GM18868 (cell line): Measurements from ENCODE around the gene MSL1.

Experiments
- ATAC-seq: cut with Tn5 transposase; IDR thresholded peaks from one replicate; pipeline ENCODE4 v1.9.1; 2021; ENCODE audit warnings: mild to moderate bottlenecking, moderate library complexity; ENCODE audit not compliant: unreplicated experiment

MSL1 gene

GRCh38 chr17:40173778-40174135 is 52.0 kb downstream of the MSL1 start:
- no peak for ATAC-seq

- ATAC-seq, result no peak
Observed at GRCh38 chr17:40174514-40174913, 52.7 kb downstream of the MSL1 start.

GRCh38 chr17:40175928-40176753 is 54.4 kb downstream of the MSL1 start:
- ATAC-seq, result no peak

DNA sequence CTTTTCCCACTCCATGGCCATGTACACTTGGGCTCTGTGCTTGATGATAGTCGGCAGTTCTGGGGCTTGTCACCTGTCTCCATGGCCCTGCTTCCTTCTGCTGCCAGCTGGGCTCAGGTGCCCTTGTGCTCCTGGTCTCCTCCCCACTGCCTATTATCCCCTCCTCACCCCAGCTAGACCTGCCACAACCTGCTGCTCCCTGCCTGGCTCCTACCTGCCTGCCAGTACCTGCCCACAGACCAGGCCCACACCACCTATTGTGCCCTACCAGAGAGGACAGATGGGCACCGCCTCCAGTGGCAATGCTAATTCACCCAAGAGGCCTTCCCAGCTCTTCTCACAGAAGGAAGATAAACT is 55.0 kb downstream of the MSL1 start:
- no peak for ATAC-seq

- peak; percentile 51 for ATAC-seq
Observed at GRCh38 chr17:40177275-40177874, 55.6 kb downstream of the MSL1 start, which contains the start of gene RAPGEFL1. RAPGEFL1 (plus strand) TSS chr17:40177470; CDS start chr17:40177862, 392 bp downstream.

DNA sequence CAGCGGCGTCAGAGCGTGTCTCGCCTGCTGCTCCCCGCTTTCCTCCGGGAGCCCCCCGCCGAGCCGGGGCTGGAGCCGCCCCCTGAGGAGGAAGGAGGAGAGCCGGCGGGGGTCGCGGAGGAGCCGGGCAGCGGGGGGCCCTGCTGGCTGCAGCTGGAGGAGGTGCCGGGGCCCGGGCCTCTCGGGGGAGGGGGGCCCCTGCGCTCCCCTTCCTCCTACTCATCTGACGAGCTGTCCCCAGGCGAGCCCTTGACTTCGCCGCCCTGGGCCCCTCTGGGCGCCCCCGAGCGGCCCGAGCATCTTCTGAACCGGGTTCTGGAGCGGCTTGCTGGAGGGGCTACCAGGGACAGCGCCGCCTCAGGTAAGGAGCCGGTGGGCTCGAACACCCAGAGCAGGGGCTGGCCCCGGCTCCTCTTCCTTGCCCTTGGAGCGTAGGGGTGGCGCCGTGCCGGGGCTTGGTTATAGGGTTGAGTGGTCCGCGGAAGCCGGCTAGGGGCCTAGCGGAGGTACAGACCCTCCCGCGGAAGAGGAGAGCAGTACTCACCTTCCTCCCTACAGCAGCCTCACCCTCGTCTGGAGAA is 56.3 kb downstream of the MSL1 start:
- ATAC-seq, result no peak

DNA sequence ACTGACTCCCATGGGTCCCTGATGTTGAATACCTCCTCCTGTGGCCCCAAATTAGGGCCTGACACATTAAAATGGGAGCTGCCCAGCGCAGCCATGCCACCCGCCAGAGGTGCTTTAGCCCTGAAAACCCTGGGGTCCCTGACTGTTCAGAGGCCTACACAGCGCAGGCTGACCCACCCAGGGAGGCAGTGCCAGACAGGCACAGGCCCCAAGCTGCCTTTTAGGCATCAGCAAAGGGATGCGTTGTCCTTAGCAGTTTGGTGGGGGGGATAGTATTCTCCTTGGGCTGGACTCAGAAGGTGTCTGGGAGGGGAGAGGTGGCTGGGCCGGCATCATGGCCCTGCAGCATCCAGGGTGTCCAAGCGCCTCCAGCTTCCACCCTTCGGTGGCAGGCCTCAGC is 56.9 kb downstream of the MSL1 start:
- ATAC-seq, result no peak

DNA sequence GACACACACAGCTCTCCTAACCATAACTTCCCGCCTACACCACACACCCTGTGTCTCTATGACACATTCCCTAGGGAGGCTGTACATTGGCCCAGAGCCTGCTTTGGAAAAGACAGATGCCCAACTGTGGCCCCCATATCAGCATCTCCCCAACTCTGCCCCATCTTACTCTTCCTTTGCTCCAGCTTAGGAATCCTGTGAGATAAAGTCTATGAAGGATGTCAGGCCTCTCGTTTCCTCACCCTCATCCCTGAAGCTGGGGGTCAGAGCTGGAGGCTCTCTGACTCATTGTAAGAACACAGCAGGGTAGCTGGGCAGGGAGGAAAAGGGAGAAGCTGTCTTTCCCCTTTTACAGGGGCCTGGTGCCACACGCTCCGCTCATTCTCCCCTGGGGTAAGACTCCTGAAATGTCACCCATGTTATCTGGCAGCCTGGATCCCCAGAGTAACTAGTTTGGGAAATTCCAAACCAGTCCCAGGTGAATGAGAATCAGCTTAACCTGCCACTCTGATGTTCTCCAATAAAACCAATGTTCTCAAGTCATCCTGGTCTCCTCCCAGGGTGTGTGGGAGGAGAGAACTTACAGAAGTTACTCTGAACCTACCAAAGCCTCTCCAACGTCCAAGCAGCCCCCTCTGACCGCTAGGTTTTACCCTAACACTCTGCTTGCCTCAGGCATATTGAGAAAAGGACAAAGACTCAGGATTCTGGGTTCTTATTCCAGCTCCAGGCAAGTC is 58.3 kb downstream of the MSL1 start:
- ATAC-seq, result no peak

- ATAC-seq, result no peak
Observed at GRCh38 chr17:40180694-40181093, 58.9 kb downstream of the MSL1 start.

DNA sequence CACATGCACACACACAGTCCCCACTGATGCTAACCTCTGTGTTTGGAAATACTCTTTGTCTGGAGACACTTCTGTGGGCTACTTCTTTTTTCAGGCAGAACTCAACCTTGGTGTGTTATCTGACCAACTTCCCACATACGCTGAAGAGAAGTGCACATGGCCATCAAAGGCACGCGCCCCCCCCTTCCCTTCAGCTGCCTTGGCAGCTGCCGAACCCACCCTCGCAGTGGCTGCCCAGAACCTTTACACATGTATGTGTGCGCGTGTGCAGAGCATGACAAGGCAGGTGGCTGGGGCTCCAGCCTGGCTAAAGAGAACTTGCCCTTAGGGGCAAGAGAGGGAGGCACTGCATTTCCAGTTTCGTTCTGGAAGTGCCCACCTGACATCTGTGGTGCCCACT is 59.4 kb downstream of the MSL1 start:
- ATAC-seq, result no peak

DNA sequence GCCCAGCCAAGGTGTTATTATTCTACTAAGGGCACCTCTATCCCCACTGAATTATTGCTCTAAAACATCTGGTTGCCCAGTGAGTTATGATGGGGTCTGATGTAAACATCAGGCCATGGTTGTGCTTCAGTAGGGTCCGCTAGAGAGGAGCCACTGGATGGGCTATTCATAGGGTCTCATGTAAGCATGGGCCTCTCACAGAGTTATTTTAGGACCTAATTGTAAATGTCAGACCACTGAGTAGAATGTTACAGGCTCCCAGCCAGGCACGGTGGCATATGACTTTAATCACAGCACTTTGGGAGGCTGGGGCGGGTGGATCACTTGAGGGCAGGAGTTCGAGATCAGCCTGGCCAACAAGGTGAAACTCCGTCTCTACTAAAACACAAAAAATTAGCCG is 60.8 kb downstream of the MSL1 start:
- no peak for ATAC-seq
